K562 (cell line): ENCODE measurements around the gene ZBTB22. TPM values are rescaled to one million over a fixed set of nuclear protein-coding genes. Genes with fewer than 3 reads are reported as not detected.

Source experiments
- ARNT ChIP-seq, 2 experiments: fragments of 450-650 bp; IDR thresholded peaks; 2 replicates each; pipeline ENCODE4 v1.6.1; 2016; ENCODE audit warnings: mild to moderate bottlenecking in 1 of 2
- CBX3 ChIP-seq, 2 experiments: IDR thresholded peaks; 1 replicate in 1 of 2; 2 replicates in 1 of 2; pipeline ENCODE4 v1.6.1; 2012; ENCODE audit warnings: inconsistent platforms in 2 of 2, low read length in 2 of 2, borderline replicate concordance in 1 of 2, control low read depth in 1 of 2
- CGGBP1 ChIP-seq: fragments of 250-450 bp; sonication (Bioruptor Pico); IDR thresholded peaks from 2 replicates; pipeline ENCODE4 v1.9.0; 2021; ENCODE audit warnings: mild to moderate bottlenecking
- CREB3 ChIP-seq: fragments of 450-650 bp; conservative IDR thresholded peaks from 2 replicates; pipeline ENCODE4 v1.6.1; 2016; ENCODE audit warnings: missing genetic modification characterization, low read depth, mild to moderate bottlenecking, missing compliant biosample characterization, moderate library complexity
- FOXM1 ChIP-seq, 2 experiments: fragments of 450-650 bp in 1 of 2; sonication (generic) in 1 of 2; formaldehyde crosslinking in 1 of 2; IDR thresholded peaks; 2 replicates each; pipeline versions ENCODE4 v1.6.1 to v1.9.0; 2017 to 2022; ENCODE audit warnings: low read depth in 2 of 2, mild to moderate bottlenecking in 2 of 2, missing genetic modification reagents in 1 of 2, moderate library complexity in 1 of 2
- HMGXB4 ChIP-seq: sonication (generic); formaldehyde crosslinking; IDR thresholded peaks from 2 replicates; pipeline ENCODE4 v1.8.1; 2023; ENCODE audit warnings: mild to moderate bottlenecking, missing genetic modification reagents
- ILF3 ChIP-seq: fragments of 450-650 bp; IDR thresholded peaks from 2 replicates; pipeline ENCODE4 v1.6.1; 2018; ENCODE audit warnings: antibody characterized with exemption, mild to moderate bottlenecking, moderate library complexity, borderline replicate concordance
- IRF2 ChIP-seq: sonication (generic); formaldehyde crosslinking; IDR thresholded peaks from 2 replicates; pipeline ENCODE4 v1.8.1; 2022; ENCODE audit warnings: mild to moderate bottlenecking, missing genetic modification reagents
- JUNB ChIP-seq: fragments of 450-650 bp; formaldehyde crosslinking; conservative IDR thresholded peaks from 2 replicates; pipeline ENCODE4 v1.4.0; 2020; ENCODE audit warnings: mild to moderate bottlenecking
- MAFK ChIP-seq: IDR thresholded peaks from 2 replicates; pipeline ENCODE4 v1.6.1; 2011; ENCODE audit warnings: low read length, improper control_type of control experiment
- NFYB ChIP-seq: IDR thresholded peaks from 2 replicates; pipeline ENCODE4 v1.6.1; 2011; ENCODE audit warnings: mild to moderate bottlenecking, moderate library complexity; ENCODE audit not compliant: insufficient read length; ENCODE audit errors: extremely low read depth
- PATZ1 ChIP-seq: fragments of 250-450 bp; sonication (Bioruptor Pico); IDR thresholded peaks from 2 replicates; pipeline ENCODE4 v1.5.0; 2020; ENCODE audit warnings: mild to moderate bottlenecking, borderline replicate concordance
- PHF21A ChIP-seq: fragments of 450-650 bp; IDR thresholded peaks from 2 replicates; pipeline ENCODE4 v1.6.1; 2017; ENCODE audit warnings: low read depth, borderline replicate concordance
- POLR2G ChIP-seq: fragments of 200-400 bp; formaldehyde crosslinking; IDR thresholded peaks from 2 replicates; pipeline ENCODE4 v1.6.1; 2017; ENCODE audit warnings: low read depth, mild to moderate bottlenecking, antibody characterized with exemption, low read length, moderate library complexity
- POLR3A ChIP-seq: IDR thresholded peaks from 2 replicates; pipeline ENCODE4 v1.6.1; 2011; ENCODE audit warnings: borderline replicate concordance, mild to moderate bottlenecking, moderate library complexity; ENCODE audit not compliant: insufficient read length, insufficient read depth; ENCODE audit errors: extremely low read depth
- RBM22 ChIP-seq: fragments of 200-400 bp; formaldehyde crosslinking; IDR thresholded peaks from 2 replicates; pipeline ENCODE4 v1.6.1; 2018; ENCODE audit warnings: low read length, low read depth; ENCODE audit not compliant: poor library complexity, severe bottlenecking
- RFX1 ChIP-seq: fragments of 450-650 bp; IDR thresholded peaks from 2 replicates; pipeline ENCODE4 v1.6.1; 2016; ENCODE audit warnings: mild to moderate bottlenecking, moderate library complexity
- RFX5 ChIP-seq: IDR thresholded peaks from 2 replicates; pipeline ENCODE4 v1.6.1; 2011; ENCODE audit warnings: low read depth, mild to moderate bottlenecking, improper control_type of control experiment, low read length
- SIN3B ChIP-seq: fragments of 450-650 bp; IDR thresholded peaks from 2 replicates; pipeline ENCODE4 v1.6.1; 2017; ENCODE audit warnings: low read depth, mild to moderate bottlenecking, moderate library complexity
- SMARCA5 ChIP-seq: fragments of 450-650 bp; IDR thresholded peaks from 2 replicates; pipeline ENCODE4 v1.6.1; 2016
- ZBTB1 ChIP-seq: sonication (generic); formaldehyde crosslinking; IDR thresholded peaks from 2 replicates; pipeline ENCODE4 v1.8.1; 2023; ENCODE audit warnings: missing genetic modification reagents, low read depth, mild to moderate bottlenecking, borderline replicate concordance
- ZNF184 ChIP-seq: sonication (generic); formaldehyde crosslinking; IDR thresholded peaks from 2 replicates; pipeline ENCODE4 v1.5.0; 2020; ENCODE audit warnings: missing genetic modification reagents
- ZNF583 ChIP-seq: fragments of 250-450 bp; sonication (Bioruptor Pico); IDR thresholded peaks from 2 replicates; pipeline ENCODE4 v1.4.0; 2020
- polyA plus RNA-seq, 8 experiments: library from polyadenylated mRNA; depleted of rRNA in 4 of 8; stranded (reverse) in 5 of 8; unstranded in 3 of 8; fragments of >200 nt; fragmentation: Nextera tagmentation in 2 of 8; fragmentation: Illumina TruSeq in 1 of 8; extraction: Ambion mirVana in 2 of 8; extraction: Trizol in 1 of 8; gene quantifications; 2 replicates each; pipeline versions ENCODE4 v1.2.1 to v1.2.3, GENCODE V29; 2011 to 2014; ENCODE audit warnings: inconsistent platforms in 1 of 8, missing spikeins in 1 of 8
- total RNA-seq, 7 experiments: library from RNA; depleted of rRNA in 6 of 7; stranded (reverse); fragments of >200 nt in 6 of 7; fragmentation: Illumina TruSeq in 2 of 7; extraction: Trizol in 2 of 7; gene quantifications; 2 replicates each; pipeline versions ENCODE4 v1.2.1 to v1.2.3, GENCODE V29; 2011 to 2021; ENCODE audit warnings: low replicate concordance in 1 of 7

Gene ZBTB22
- total and polyA plus RNA-seq, 9 of the 15 experiments (the other 6 are each of a cell fraction or from before 2014, with no cell fraction given), result 0.21 to 11.9 (median 7.1) TPM

GRCh38 chr6:33273924-33274902, 43.3 kb downstream of the ZBTB22 start (continued):
- TF ChIP-seq CREB3 (tag) (no peak), ARNT (IDR thresholded peaks at IDR 0.05) (no peak), PATZ1 (CRISPR knock-in tag) (no peak), FOXM1 (IDR thresholded peaks at IDR 0.05; ENCODE audit: low read depth) (no peak), FOXM1 (CRISPR knock-in tag; IDR thresholded peaks at IDR 0.05; ENCODE audit: low read depth) (no peak), HMGXB4 (no peak), POLR3A (no peak), ILF3 (no peak), RBM22 (no peak), IRF2 (CRISPR knock-in tag) (no peak), ZNF184 (CRISPR knock-in tag) (no peak), SIN3B (no peak), ZBTB1 (CRISPR knock-in tag) (no peak), ZNF583 (CRISPR knock-in tag) (no peak), RFX5 (no peak), CGGBP1 (CRISPR knock-in tag) (no peak), NFYB (no peak), RFX1 (no peak), MAFK (no peak), POLR2G (no peak), CBX3 (IDR thresholded peaks at IDR 0.05; ENCODE audit: borderline replicate concordance in 1 of 2, low read length in 2 of 2) (0 out of 3 replicates have a peak, but pooled peaks of 1 of the 2 experiments have one; percentile 14), PHF21A (no peak), SMARCA5 (0 out of 2 replicates have a peak, but pooled peaks have one; percentile 9), JUNB (CRISPR knock-in tag) (no peak)
